IMR-90 (cell line): ENCODE measurements around the gene LRRC1. TPM values are rescaled to one million over a fixed set of nuclear protein-coding genes. Genes with fewer than 3 reads are reported as not detected.
"Not testable (repeated sequence)": the region's sequence is repeated elsewhere in the genome, so short reads cannot be mapped to it uniquely, and the experiment has no call there.

ENCODE experiments used
- ATAC-seq: fragments of 200-7000 bp; cut with Tn5 transposase; 2 replicates; pipeline ENCODE4 v1.9.1; 2020; ENCODE audit warnings: low read depth, mild to moderate bottlenecking, moderate library complexity
- BruUV-seq: library from RNA; stranded (reverse); fragments of 400-500 nt; replicated peaks from 2 replicates; lab custom pipeline; 2021; lab: Mats Ljungman, UMichigan
- CTCF ChIA-PET: fragments of 300-600 bp; formaldehyde crosslinking; extraction: SDS; loops from one replicate; lab custom pipeline; 2021; ENCODE audit warnings: antibody characterized with exemption; lab: Yijun Ruan, JAX
- POLR2A ChIA-PET: fragments of 300-600 bp; sonication (Branson Sonifier 250); formaldehyde crosslinking; loops from one replicate; lab custom pipeline; 2022; ENCODE audit warnings: antibody characterized with exemption; ENCODE audit not compliant: unreplicated experiment; lab: Charles Lee
- DNase-seq: peaks from one replicate; pipeline ENCODE4 v3.0.0; 2013
- H2AFZ ChIP-seq: replicated peaks from 2 replicates; pipeline ENCODE3; 2013; ENCODE audit warnings: low read length, mild to moderate bottlenecking; ENCODE audit not compliant: poor library complexity
- H2AK5ac ChIP-seq: 2 replicates; pipeline ENCODE4 v1.6.1; 2013; ENCODE audit warnings: low read depth, low read length, inconsistent platforms
- H2AK9ac ChIP-seq: replicated peaks from 2 replicates; pipeline ENCODE3; 2013; ENCODE audit warnings: mild to moderate bottlenecking, low read depth, low read length, moderate library complexity; ENCODE audit not compliant: poor library complexity
- H2BK120ac ChIP-seq: 2 replicates; pipeline ENCODE4 v1.6.1; 2013; ENCODE audit warnings: low read depth, low read length, inconsistent platforms
- H2BK15ac ChIP-seq: 3 replicates; pipeline ENCODE4 v1.6.1; 2013; ENCODE audit warnings: low read depth, low read length, inconsistent platforms
- H2BK20ac ChIP-seq: 2 replicates; pipeline ENCODE4 v1.6.1; 2013; ENCODE audit warnings: low read depth, mild to moderate bottlenecking, inconsistent platforms, low read length, moderate library complexity
- H2BK5ac ChIP-seq: 2 replicates; pipeline ENCODE4 v1.6.1; 2013; ENCODE audit warnings: mild to moderate bottlenecking, low read depth, low read length, inconsistent platforms; ENCODE audit not compliant: poor library complexity, severe bottlenecking
- H3K14ac ChIP-seq: replicated peaks from 2 replicates; pipeline ENCODE4 v1.6.1; 2013; ENCODE audit warnings: low read depth, low read length, inconsistent platforms
- H3K18ac ChIP-seq: 2 replicates; pipeline ENCODE4 v1.6.1; 2013; ENCODE audit warnings: low read depth, low read length, control low read depth
- H3K23ac ChIP-seq: 2 replicates; pipeline ENCODE4 v1.6.1; 2013; ENCODE audit warnings: low read depth, low read length, inconsistent platforms
- H3K27ac ChIP-seq: 2 replicates; pipeline ENCODE4 v1.5.1; 2013; ENCODE audit warnings: mild to moderate bottlenecking, control low read depth, low read length; ENCODE audit not compliant: insufficient read depth
- H3K27me3 ChIP-seq: 2 replicates; pipeline ENCODE4 v1.6.1; 2013; ENCODE audit warnings: low read length; ENCODE audit not compliant: control insufficient read depth, insufficient read depth
- H3K36me3 ChIP-seq: 2 replicates; pipeline ENCODE4 v1.6.1; 2013; ENCODE audit warnings: low read length, mixed read lengths; ENCODE audit not compliant: control insufficient read depth, insufficient read depth
- H3K4ac ChIP-seq: 2 replicates; pipeline ENCODE4 v1.6.1; 2013; ENCODE audit warnings: low read depth, low read length, inconsistent platforms
- H3K4me1 ChIP-seq: 2 replicates; pipeline ENCODE4 v1.6.1; 2013; ENCODE audit warnings: low read length, mixed read lengths; ENCODE audit not compliant: control insufficient read depth, insufficient read depth
- H3K4me2 ChIP-seq: 2 replicates; pipeline ENCODE4 v1.6.1; 2013; ENCODE audit warnings: low read depth, mild to moderate bottlenecking, control low read depth, low read length, moderate library complexity
- H3K4me3 ChIP-seq: 2 replicates; pipeline ENCODE4 v1.5.1; 2013; ENCODE audit warnings: low read depth, mild to moderate bottlenecking, control low read depth, low read length, moderate library complexity; ENCODE audit not compliant: insufficient read depth
- H3K56ac ChIP-seq: 2 replicates; pipeline ENCODE4 v1.6.1; 2013; ENCODE audit warnings: low read length, inconsistent platforms; ENCODE audit not compliant: insufficient read depth; ENCODE audit errors: extremely low read depth
- H3K79me1 ChIP-seq, 2 experiments: 2 replicates each; pipeline ENCODE4 v1.6.1; 2013; ENCODE audit warnings: low read length in 2 of 2, inconsistent platforms in 1 of 2, low read depth in 1 of 2
- H3K9ac ChIP-seq: 2 replicates; pipeline ENCODE4 v1.6.1; 2013; ENCODE audit warnings: low read depth, low read length, control low read depth
- H3K9me1 ChIP-seq: 2 replicates; pipeline ENCODE4 v1.6.1; 2013; ENCODE audit warnings: low read length, inconsistent platforms; ENCODE audit not compliant: insufficient read depth
- H3K9me3 ChIP-seq: 2 replicates; pipeline ENCODE4 v1.6.1; 2013; ENCODE audit warnings: low read length; ENCODE audit not compliant: control insufficient read depth, insufficient read depth
- H4K20me1 ChIP-seq: 2 replicates; pipeline ENCODE4 v1.6.1; 2013; ENCODE audit warnings: low read length, inconsistent platforms; ENCODE audit not compliant: insufficient read depth
- H4K5ac ChIP-seq: 2 replicates; pipeline ENCODE4 v1.6.1; 2013; ENCODE audit warnings: mild to moderate bottlenecking, low read depth, low read length, control low read depth
- H4K8ac ChIP-seq, 2 experiments: 2 replicates each; pipeline ENCODE4 v1.6.1; 2013; ENCODE audit warnings: low read depth in 2 of 2, low read length in 2 of 2, control low read depth in 1 of 2, inconsistent platforms in 1 of 2
- H4K91ac ChIP-seq: 2 replicates; pipeline ENCODE4 v1.6.1; 2013; ENCODE audit warnings: low read depth, low read length, inconsistent platforms; ENCODE audit not compliant: insufficient read depth
- WGBS, 2 experiments: methylation state at CpG; one replicate each; pipeline versions ENCODE4 v1.1.5 to v1.1.7; 2013; ENCODE audit warnings: missing lambda C conversion rate in 2 of 2; ENCODE audit not compliant: insufficient read length in 1 of 2; ENCODE audit errors: extremely low coverage in 2 of 2; 5-methylcytosine and 5-hydroxymethylcytosine counted together
- dilution Hi-C: fragments of 300-500 bp; cut with HindIII; formaldehyde crosslinking; loops from one replicate; pipeline ENCODE4 v1.14.3; 2018; ENCODE audit warnings: low sequenced_read_pairs; ENCODE audit not compliant: unreplicated experiment
- in situ Hi-C: fragments of 300-500 bp; cut with MboI; formaldehyde crosslinking; loops from 3 replicates; pipeline ENCODE4 v1.14.3; 2019; ENCODE audit warnings: low sequenced_read_pairs, inconsistent platforms, mixed read lengths
- intact Hi-C: fragments of 100-400 bp; cut with micrococcal nuclease; formaldehyde crosslinking; loops from 2 replicates; pipeline ENCODE4 v1.10.0; 2022
- polyA plus RNA-seq, 3 experiments: library from polyadenylated mRNA; depleted of rRNA; stranded (reverse); fragments of >200 nt; gene quantifications; 2 replicates each; pipeline ENCODE4 v1.2.3, GENCODE V29; 2012; ENCODE audit warnings: low replicate concordance in 1 of 3
- total RNA-seq: library from RNA; depleted of rRNA; stranded (reverse); fragments of >200 nt; gene quantifications from 2 replicates; pipeline ENCODE4 v1.2.3, GENCODE V29; 2012

Gene LRRC1
- total and polyA plus RNA-seq, 2 of the 4 experiments (the other 2 are of a cell fraction), result 5.1 to 6.1 TPM

- intact Hi-C loops, BruUV-seq, H2BK20ac ChIP-seq, H2BK120ac ChIP-seq, H4K8ac ChIP-seq, H4K91ac ChIP-seq, in situ Hi-C loops, H3K9ac ChIP-seq, H3K56ac ChIP-seq, H3K23ac ChIP-seq, H3K14ac ChIP-seq, POLR2A ChIA-PET, H4K5ac ChIP-seq, H2AK5ac ChIP-seq, H3K4me2 ChIP-seq, ATAC-seq, H2AFZ ChIP-seq, H3K27ac ChIP-seq, dilution Hi-C loops, H3K18ac ChIP-seq, H3K4me3 ChIP-seq, H4K20me1 ChIP-seq, CTCF ChIA-PET, H2BK5ac ChIP-seq, H2BK15ac ChIP-seq, DNase-seq, H3K9me3 ChIP-seq, H2AK9ac ChIP-seq, H3K27me3 ChIP-seq, H3K36me3 ChIP-seq: not testable (repeated sequence)
- H3K79me1 ChIP-seq, result peaks cover 26 to 60% of the 10 kb centered on the region in 2 experiments
- peaks cover 13% of the 10 kb centered on the region for H3K4me1 ChIP-seq
- peaks cover 13% of the 10 kb centered on the region for H3K9me1 ChIP-seq
- no CpG with 5 or more reads among the region's 6 CpGs for WGBS, 2 experiments
- peak overlapping the region; percentile 37; the same call in 1 of the 2 replicates for H3K4ac ChIP-seq
These were observed 12.8 kb downstream of the LRRC1 start for GRCh38 chr6:53807606-53808005.
